Measurements from ENCODE around the gene MCC.
A peak's percentile ranks its signal among the peaks of the same experiment; 100 is the strongest.
"Not testable (repeated sequence)": the region's sequence is repeated elsewhere in the genome, so short reads cannot be mapped to it uniquely, and the experiment has no call there.

Gene MCC

DNA sequence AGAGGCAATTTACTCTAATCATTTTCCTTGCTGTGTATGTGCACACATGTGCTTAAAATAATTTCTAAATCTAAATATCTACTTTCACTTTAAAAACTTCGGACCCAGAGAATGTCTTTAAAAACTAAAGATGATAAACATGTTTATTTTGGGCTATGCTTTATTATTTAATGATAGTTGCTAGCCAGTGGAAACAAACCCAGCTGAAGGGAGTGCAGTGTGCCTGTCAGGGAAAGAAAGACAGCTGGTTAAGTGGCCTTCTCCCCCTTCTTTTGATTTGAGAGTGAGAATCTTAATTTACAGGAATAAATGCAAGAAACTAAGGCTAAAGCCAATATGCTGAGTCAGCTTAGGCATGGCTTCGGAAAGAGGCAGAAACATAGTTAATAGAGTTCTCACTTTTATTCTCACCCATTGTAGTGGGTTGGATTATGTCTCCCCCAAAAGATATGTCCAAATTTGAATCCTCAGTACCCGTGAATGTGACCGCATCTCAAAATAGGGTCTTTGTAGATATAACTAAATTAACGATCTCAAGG lies 400.2 kb downstream of the MCC start:
- DNase-seq, result no peak

DNA sequence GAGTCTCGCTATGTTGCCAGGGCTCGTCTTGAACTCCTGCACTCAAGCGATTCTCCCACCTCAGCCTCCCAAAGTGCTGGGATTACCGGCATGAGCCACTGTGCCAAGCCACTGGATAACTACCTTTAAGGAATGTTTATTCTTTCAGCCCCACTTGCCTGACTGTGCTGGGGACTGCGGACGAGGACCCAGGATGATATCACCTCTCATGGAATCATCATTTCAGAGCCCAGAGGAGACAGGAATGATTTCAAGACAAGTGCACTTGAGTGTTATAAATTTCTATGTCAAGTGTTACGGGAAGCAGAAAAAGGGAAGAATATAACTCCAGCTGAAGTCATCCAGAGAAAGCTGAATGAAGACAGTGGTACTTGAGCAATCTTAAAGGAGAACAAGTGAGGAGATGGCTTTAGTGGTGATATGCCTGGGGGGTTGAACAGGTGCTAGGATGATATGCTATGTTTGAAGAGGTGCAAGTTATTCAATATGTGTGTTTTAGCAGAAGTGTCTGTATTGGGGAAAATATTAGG lies 402.3 kb downstream of the MCC start:
- no peak for DNase-seq

GRCh38 chr5:113085084-113085414 lies 403.2 kb downstream of the MCC start:
- no peak for DNase-seq

GRCh38 chr5:113084402-113085083 lies 403.7 kb downstream of the MCC start:
- no peak for DNase-seq

GRCh38 chr5:113083481-113083880 lies 404.8 kb downstream of the MCC start:
- DNase-seq, result no peak

- no peak for DNase-seq
Observed at GRCh38 chr5:113082547-113082905, 405.7 kb downstream of the MCC start.

DNA sequence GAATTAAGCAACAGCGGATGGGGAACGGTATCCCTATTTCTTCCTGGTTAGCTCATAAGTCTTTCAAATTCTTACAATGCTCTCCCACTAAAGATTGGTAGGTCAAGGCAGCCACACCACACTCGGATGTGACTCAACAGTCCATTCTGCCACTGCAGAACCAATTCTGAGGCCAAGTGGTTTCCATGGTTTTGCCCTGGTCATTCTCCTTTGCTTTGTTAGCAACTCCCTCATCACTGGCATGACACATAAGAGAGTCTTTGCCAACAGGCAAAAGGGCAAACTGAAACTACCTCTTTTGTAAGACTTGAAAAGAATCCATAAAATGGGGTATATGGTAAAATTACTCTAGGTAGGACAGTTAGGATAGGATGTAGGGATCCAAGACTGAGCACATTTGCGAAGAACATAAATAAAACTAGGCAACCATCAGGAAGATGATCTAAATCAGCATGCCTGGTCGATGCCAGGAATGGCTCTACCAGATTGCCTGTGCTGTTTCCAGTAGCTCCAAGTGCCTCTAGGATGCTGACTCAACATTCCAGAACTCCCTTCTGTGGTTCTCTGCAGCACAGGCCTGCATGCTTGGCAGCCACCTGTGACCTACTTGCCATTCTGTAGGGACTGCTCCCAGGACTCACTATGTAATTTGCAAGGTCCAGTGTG lies 406.2 kb downstream of the MCC start:
- DNase-seq, result peak in 2 of 56 donors; percentile 11 to 13

- no peak for DNase-seq
Observed at GRCh38 chr5:113081091-113081839, 407.0 kb downstream of the MCC start.

DNA sequence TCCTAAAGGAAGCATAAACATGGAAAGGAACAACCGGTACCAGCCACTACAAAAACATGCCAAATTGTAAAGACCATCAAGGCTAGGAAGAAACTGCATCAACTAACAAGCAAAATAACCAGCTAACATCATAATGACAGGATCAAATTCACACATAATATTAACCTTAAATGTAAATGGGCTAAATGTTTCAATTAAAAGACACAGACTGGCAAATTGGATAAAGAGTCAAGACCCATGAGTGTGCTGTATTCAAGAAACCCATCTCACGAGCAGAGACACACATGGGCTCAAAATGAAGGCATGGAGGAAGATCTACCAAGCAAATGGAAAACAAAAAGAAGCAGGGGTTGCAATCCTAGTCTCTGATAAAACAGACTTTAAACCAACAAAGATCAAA lies 411.6 kb downstream of the MCC start:
- not testable (repeated sequence) for DNase-seq

- no peak for DNase-seq
Observed at GRCh38 chr5:113075019-113075418, 413.2 kb downstream of the MCC start.

GRCh38 chr5:113073629-113074034 lies 414.6 kb downstream of the MCC start:
- not testable (repeated sequence) for DNase-seq

GRCh38 chr5:113071401-113071800 lies 416.9 kb downstream of the MCC start:
- no peak for DNase-seq

- no peak for DNase-seq
Observed at GRCh38 chr5:113070901-113071300, 417.4 kb downstream of the MCC start.

DNA sequence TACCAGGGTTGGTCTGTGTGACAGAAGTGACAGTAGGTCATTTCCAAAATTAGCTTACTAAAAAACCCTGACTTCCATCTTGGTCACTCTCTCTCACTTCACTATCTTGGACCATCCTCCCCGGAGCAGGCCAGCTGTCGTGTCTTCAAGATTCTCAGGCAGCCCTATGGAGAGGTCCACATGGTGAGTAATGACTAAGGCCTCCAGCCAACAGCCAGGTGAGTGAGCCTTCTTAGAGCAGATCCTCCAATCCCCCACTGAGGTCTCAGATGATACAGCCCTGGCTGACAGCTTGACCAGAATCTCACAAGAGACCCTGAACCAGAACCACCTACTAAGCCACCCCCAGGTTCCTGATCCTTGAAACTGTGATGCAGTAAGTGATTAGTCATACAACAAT lies 419.7 kb downstream of the MCC start:
- DNase-seq, result no peak

GRCh38 chr5:113067635-113068344 lies 420.5 kb downstream of the MCC start:
- DNase-seq, result peak in 6 of 56 donors; percentile 11 to 42 (median 17)

GRCh38 chr5:113065626-113066025 lies 422.6 kb downstream of the MCC start:
- no peak for DNase-seq

DNA sequence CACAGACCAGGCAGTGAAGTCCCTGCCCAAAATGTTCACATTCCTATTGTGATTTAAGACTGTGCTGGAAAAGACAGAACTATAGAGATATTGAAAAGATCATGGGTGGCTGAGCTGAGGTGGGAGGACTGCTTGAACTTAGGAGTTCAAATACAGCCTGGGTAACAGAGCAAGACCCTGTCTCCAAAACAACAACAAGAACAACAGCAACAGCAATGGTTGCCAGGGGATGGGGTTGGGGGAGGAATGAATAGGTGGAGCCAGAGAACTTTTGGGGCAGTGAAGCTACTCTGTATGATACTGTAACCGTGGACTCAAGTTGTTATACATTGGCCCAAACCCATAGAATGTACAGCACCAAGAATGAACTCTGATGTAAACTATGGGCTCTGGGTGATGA lies 423.4 kb downstream of the MCC start:
- no peak for DNase-seq

DNA sequence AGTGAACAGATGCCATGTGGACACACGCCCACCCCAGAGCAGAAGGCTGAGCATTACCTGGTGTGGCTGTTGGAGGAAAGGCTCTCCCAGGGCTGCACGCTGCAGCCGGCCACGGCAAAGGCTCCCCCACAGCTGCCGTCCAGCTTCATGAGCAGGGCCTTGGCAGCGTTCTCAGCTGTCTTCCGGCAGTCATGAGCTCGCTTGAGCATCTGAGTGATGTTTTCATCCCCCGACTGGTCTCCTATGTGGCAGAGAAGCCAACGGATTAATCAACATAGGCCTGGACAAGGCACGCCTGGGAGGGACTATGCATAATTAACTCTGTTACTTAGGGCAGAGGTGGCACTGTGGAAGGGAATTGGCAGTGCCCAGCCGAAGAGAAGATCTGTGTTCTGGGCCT lies 424.3 kb downstream of the MCC start:
- peak in 1 of 56 donors; percentile 20 for DNase-seq

DNA sequence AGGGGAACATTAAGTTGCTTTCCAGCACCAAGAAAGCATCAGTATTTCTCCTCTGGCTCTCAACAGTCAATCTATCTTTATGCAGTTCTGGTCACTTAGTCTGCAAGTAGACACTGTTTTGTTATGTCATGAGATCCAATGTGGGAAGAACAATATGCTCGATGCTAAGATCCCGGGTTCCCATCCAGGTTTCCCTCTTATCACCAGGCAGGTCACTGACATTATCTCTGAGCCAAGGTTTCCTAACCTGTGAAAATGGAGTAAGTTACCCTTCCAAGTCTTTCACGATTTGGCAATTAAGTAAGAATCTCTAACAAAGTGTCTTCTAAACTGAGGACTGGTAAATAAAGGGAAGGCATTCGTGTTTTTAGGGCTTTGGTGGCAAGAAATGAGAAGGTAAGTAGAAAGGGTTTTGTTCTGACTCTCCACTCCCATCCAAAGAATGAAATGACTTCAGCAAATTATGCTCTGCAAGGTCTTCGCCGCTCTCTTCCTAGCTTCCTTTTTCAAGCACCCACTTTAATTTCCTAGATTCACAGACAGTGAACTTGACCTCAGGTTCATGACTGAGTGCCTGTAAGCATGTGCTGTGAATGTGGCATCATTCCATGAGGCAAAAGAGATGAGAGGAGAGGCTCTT lies 425.3 kb downstream of the MCC start:
- no peak for DNase-seq

DNA sequence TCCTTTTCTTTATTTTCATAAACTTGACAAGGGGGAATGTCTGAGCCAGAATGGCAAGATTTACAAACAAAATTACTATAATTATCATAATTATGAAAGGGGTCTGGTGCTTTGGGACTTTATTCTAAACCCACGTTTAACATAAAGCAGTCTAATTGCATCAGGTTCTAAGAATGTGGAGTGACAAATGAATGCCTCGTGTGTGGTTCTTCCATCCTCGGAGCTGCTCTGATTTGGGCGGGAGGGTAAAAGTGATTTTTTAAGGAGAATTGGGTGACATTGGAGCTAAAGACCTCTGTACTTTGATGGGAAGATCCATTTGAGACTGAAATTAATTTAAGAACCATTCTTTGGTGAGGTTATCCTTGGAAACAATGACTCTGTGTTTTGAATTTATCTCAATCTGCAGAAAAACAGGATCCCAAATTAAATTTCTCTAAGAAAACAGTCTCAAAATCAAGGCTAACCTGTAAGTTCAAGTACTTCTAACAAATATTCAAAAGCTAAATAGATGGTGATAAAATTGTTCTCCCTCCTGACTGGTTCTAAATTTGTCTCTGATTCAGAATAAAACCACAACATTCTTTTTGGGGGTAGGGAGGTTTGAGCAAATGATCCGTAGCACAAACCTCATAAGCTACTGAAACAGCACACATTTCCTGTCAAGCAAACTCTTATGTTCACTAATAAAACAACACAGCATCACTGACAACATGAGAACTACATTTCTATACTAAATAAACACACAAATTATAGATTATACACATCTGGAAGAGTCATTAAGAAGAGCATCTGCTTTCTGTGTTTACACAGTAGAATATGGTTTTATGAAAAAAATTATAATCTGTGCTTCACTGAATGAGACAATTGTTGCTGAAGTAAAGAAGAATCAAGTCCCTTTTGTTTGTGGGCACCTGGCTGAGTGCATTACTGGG lies 426.1 kb downstream of the MCC start:
- DNase-seq, result no peak
